ENCODE measurements around the gene TJP3.

The TJP3 gene

GRCh38 chr19:3721131-3721886 lies 13.1 kb downstream of the TJP3 start:
- H3K4me3 ChIP-seq (ENCODE audit: low read depth, low read length), result no peak overlapping the region
- DNase-seq (ENCODE audit: low read depth), result peak; percentile 91

GRCh38 chr19:3721887-3722442 lies 13.8 kb downstream of the TJP3 start:
- DNase-seq (ENCODE audit: low read depth), result no peak
- H3K4me3 ChIP-seq (ENCODE audit: low read depth, low read length), result no peak overlapping the region
- no peak for TF ChIP-seq CTCF (conservative IDR thresholded peaks at IDR 0.05; ENCODE audit: low read depth, low read length)

More at GRCh38 chr19:3721131-3721886, 13.1 kb downstream of the TJP3 start:
- no peak for TF ChIP-seq CTCF (conservative IDR thresholded peaks at IDR 0.05; ENCODE audit: low read depth, low read length)

GRCh38 chr19:3722443-3723109 lies 14.4 kb downstream of the TJP3 start:
- H3K4me3 ChIP-seq (ENCODE audit: low read depth, low read length), result no peak overlapping the region
- no peak for DNase-seq (ENCODE audit: low read depth)

GRCh38 chr19:3723110-3723488 lies 14.9 kb downstream of the TJP3 start:
- no peak for TF ChIP-seq CTCF (conservative IDR thresholded peaks at IDR 0.05; ENCODE audit: low read depth, low read length)
- no peak overlapping the region for H3K4me3 ChIP-seq (ENCODE audit: low read depth, low read length)
- DNase-seq (ENCODE audit: low read depth), result no peak

More at GRCh38 chr19:3722443-3723109, 14.4 kb downstream of the TJP3 start:
- TF ChIP-seq CTCF (conservative IDR thresholded peaks at IDR 0.05; ENCODE audit: low read depth, low read length), result no peak

- no peak overlapping the region for H3K4me3 ChIP-seq (ENCODE audit: low read depth, low read length)
- TF ChIP-seq CTCF (conservative IDR thresholded peaks at IDR 0.05; ENCODE audit: low read depth, low read length), result no peak
- DNase-seq (ENCODE audit: low read depth), result no peak
Observed at GRCh38 chr19:3723883-3724282, 15.7 kb downstream of the TJP3 start.

- no peak for TF ChIP-seq CTCF (conservative IDR thresholded peaks at IDR 0.05; ENCODE audit: low read depth, low read length)
- no peak overlapping the region for H3K4me3 ChIP-seq (ENCODE audit: low read depth, low read length)
- DNase-seq (ENCODE audit: low read depth), result no peak
Observed at GRCh38 chr19:3725121-3725520, 16.9 kb downstream of the TJP3 start.

Data from choroid plexus epithelial cell (primary cell).